ENCODE results near the gene KATNB1. TPM values are rescaled to one million over a fixed set of nuclear protein-coding genes. Genes with fewer than 3 reads are reported as not detected.

The KATNB1 gene
- total and polyA plus RNA-seq, 2 of the 8 experiments (the other 6 are each of a cell fraction or from before 2014, with no cell fraction given): 50.2 to 60.4 TPM

GRCh38 chr16:57742543-57742942 lies 7.0 kb downstream of the KATNB1 start:
- FAIRE-seq (no peak), DNase-seq (ENCODE audit: low read depth in 1 of 2, low spot score in 2 of 2) (no peak)
- H3K79me1 ChIP-seq (ENCODE audit: low read depth, low read length): no peaks in the 10 kb centered on the region
- ChIA-PET POLR2A (ENCODE audit: partially characterized antibody) (interaction anchor here (1.0 to 1.2 kb wide), 2 partner anchors 18 kb away, joined by 3 to 4 read pairs; no protein-coding TSS in a partner anchor), CTCF (ENCODE audit: partially characterized antibody) (interaction anchor here (0.6 to 2.6 kb wide), 4 partner anchors 11 to 150 kb away, joined by 3 to 21 read pairs (median 6); no protein-coding TSS in a partner anchor)
- H2BK15ac ChIP-seq (ENCODE audit: low read length): no peak overlapping the region
- H2BK5ac ChIP-seq (ENCODE audit: low read depth, low read length): no peak overlapping the region
- no peak overlapping the region for H3K9ac ChIP-seq (replicated peaks in 1 of 4; ENCODE audit: extremely low read depth in 1 of 4, low read depth in 3 of 4, low read length in 3 of 4)
- H4K5ac ChIP-seq (ENCODE audit: insufficient read length, low read depth, low read length): no peak overlapping the region
- H2BK20ac ChIP-seq (ENCODE audit: low read length): no peak overlapping the region
- H2BK120ac ChIP-seq (replicated peaks; ENCODE audit: low read depth, low read length): no peak overlapping the region
- no peaks in the 10 kb centered on the region for H3K79me2 ChIP-seq (ENCODE audit: control insufficient read depth in 1 of 2, insufficient read depth in 2 of 2, low read length in 2 of 2)
- H3K4me3 ChIP-seq (ENCODE audit: extremely low read depth in 1 of 4, insufficient read depth in 2 of 4, low read depth in 3 of 4, low read length in 4 of 4): no peak overlapping the region
- H3K36me3 ChIP-seq (ENCODE audit: control insufficient read depth in 2 of 4, insufficient read depth in 4 of 4, low read length in 3 of 4): peaks cover 0 to under 1% (median 0%) of the 10 kb centered on the region in 4 experiments; a peak in 5 of 8 replicates
- no peak overlapping the region for H3K23ac ChIP-seq (ENCODE audit: insufficient read length)
- no peak overlapping the region for H3K18ac ChIP-seq (ENCODE audit: extremely low read depth, low read length)
- TF ChIP-seq CHD1 (IDR thresholded peaks at IDR 0.05; ENCODE audit: low read depth, low read length): no peak
- no peak for TF ChIP-seq HDAC6 (IDR thresholded peaks at IDR 0.05; ENCODE audit: low read depth, low read length)
- TF ChIP-seq SIRT6 (IDR thresholded peaks at IDR 0.05; ENCODE audit: low read length): no peak
- no peak for TF ChIP-seq FOSL1 (IDR thresholded peaks at IDR 0.05; ENCODE audit: insufficient read depth, low read depth, low read length)
- no peak for TF ChIP-seq SP1 (IDR thresholded peaks at IDR 0.05; ENCODE audit: low read depth, low read length)
- TF ChIP-seq RFX5 (IDR thresholded peaks at IDR 0.05; ENCODE audit: borderline replicate concordance, low read depth, low read length): no peak
- H2AK5ac ChIP-seq (ENCODE audit: low read depth, low read length): no peak overlapping the region
- 88% methylated on average over 4 of the region's 4 CpGs; no CpG with 5 or more reads in 1 of the 2 experiments for WGBS, 2 experiments (ENCODE audit: extremely low coverage in 1 of 2, insufficient coverage in 1 of 2, insufficient read length in 1 of 2, insufficient replicate concordance in 2 of 2, low coverage in 1 of 2, low lambda C conversion rate in 2 of 2, missing lambda C conversion rate in 1 of 2)
- no peak overlapping the region for H3K4me2 ChIP-seq (ENCODE audit: insufficient read depth in 1 of 2, low read depth in 2 of 2, low read length in 2 of 2)
- no peak overlapping the region for H3K56ac ChIP-seq (replicated peaks; ENCODE audit: insufficient read length, low read depth, low read length)
- H4K91ac ChIP-seq (replicated peaks; ENCODE audit: insufficient read length, low read length): no peak overlapping the region
- H2BK12ac ChIP-seq (ENCODE audit: low read depth, low read length): no peak overlapping the region
- H3K27ac ChIP-seq (ENCODE audit: low read depth, low read length): no peak overlapping the region
- no peak overlapping the region for H2AFZ ChIP-seq (ENCODE audit: low read length)
- H3K27me3 ChIP-seq (replicated peaks in 1 of 4; ENCODE audit: control insufficient read depth in 3 of 4, extremely low read depth in 1 of 4, insufficient read depth in 3 of 4, low read length in 3 of 4): no peaks in the 10 kb centered on the region
- H3K9me3 ChIP-seq (ENCODE audit: insufficient read depth in 2 of 2, low read depth in 1 of 2, low read length in 1 of 2): no peaks in the 10 kb centered on the region
- no peak overlapping the region for H3K14ac ChIP-seq (ENCODE audit: insufficient read length)
- H3K4me1 ChIP-seq (replicated peaks in 1 of 4; ENCODE audit: control insufficient read depth in 3 of 4, insufficient read depth in 4 of 4, low read length in 3 of 4): no peaks in the 10 kb centered on the region
- no peak overlapping the region for H4K8ac ChIP-seq (ENCODE audit: extremely low read depth, insufficient read depth, low read length)
- H3K4ac ChIP-seq (replicated peaks; ENCODE audit: insufficient read length, low read depth, low read length): no peak overlapping the region
- H3K23me2 ChIP-seq (ENCODE audit: low read depth, low read length): no peaks in the 10 kb centered on the region
- peaks cover 0 to 9% of the 10 kb centered on the region in 2 experiments for H4K20me1 ChIP-seq (replicated peaks in 1 of 2; ENCODE audit: control insufficient read depth in 1 of 2, insufficient read depth in 2 of 2, low read length in 2 of 2)

All from H1 (cell line).